K562 (cell line): ENCODE measurements around the gene PRPF39. TPM values are rescaled to one million over a fixed set of nuclear protein-coding genes. Genes with fewer than 3 reads are reported as not detected.
A peak's percentile ranks its signal among the peaks of the same experiment; 100 is the strongest.

Experiments
- ATF1 ChIP-seq, 2 experiments: fragments of 450-650 bp in 1 of 2; IDR thresholded peaks; 2 replicates each; pipeline ENCODE4 v1.6.1; 2016; ENCODE audit warnings: missing compliant biosample characterization in 1 of 2, missing genetic modification characterization in 1 of 2
- CREM ChIP-seq: IDR thresholded peaks from 2 replicates; pipeline ENCODE4 v1.6.1; 2014; ENCODE audit warnings: antibody characterized with exemption, low read depth
- DPF2 ChIP-seq: fragments of 450-650 bp; IDR thresholded peaks from 2 replicates; pipeline ENCODE4 v1.6.1; 2016
- ETV5 ChIP-seq: sonication (generic); formaldehyde crosslinking; IDR thresholded peaks from 2 replicates; pipeline ENCODE4 v1.4.0; 2020; ENCODE audit warnings: low read depth, mild to moderate bottlenecking, missing genetic modification reagents
- FOXK2 ChIP-seq, 2 experiments: fragments of 450-650 bp; IDR thresholded peaks in 1 of 2; conservative IDR thresholded peaks in 1 of 2; 2 replicates each; pipeline ENCODE4 v1.6.1; 2016; ENCODE audit warnings: low read depth in 2 of 2, mild to moderate bottlenecking in 1 of 2
- HDAC1 ChIP-seq, 2 experiments: fragments of 450-650 bp; IDR thresholded peaks; 2 replicates each; pipeline ENCODE4 v1.6.1; 2016 to 2017; ENCODE audit warnings: inconsistent platforms in 1 of 2, mild to moderate bottlenecking in 1 of 2, moderate library complexity in 1 of 2
- HDAC8 ChIP-seq: fragments of 450-650 bp; IDR thresholded peaks from 2 replicates; pipeline ENCODE4 v1.6.1; 2016; ENCODE audit warnings: mild to moderate bottlenecking, missing genetic modification characterization, moderate library complexity, missing compliant biosample characterization
- HNRNPL ChIP-seq: fragments of 200-400 bp; formaldehyde crosslinking; IDR thresholded peaks from 2 replicates; pipeline ENCODE4 v1.6.1; 2017; ENCODE audit warnings: low read depth, mild to moderate bottlenecking, low read length
- KAT7 ChIP-seq: sonication (generic); formaldehyde crosslinking; IDR thresholded peaks from 2 replicates; pipeline ENCODE4 v1.8.0; 2022; ENCODE audit warnings: missing genetic modification reagents, mild to moderate bottlenecking, borderline replicate concordance
- LEF1 ChIP-seq: fragments of 450-650 bp; IDR thresholded peaks from 2 replicates; pipeline ENCODE4 v1.6.1; 2016; ENCODE audit warnings: mild to moderate bottlenecking
- MAZ ChIP-seq, 2 experiments: fragments of 450-650 bp in 1 of 2; sonication (generic) in 1 of 2; formaldehyde crosslinking; IDR thresholded peaks in 1 of 2; conservative IDR thresholded peaks in 1 of 2; 2 replicates each; pipeline versions ENCODE4 v1.4.0 to v1.5.0; 2020; ENCODE audit warnings: mild to moderate bottlenecking in 1 of 2, missing genetic modification reagents in 1 of 2
- NCOR1 ChIP-seq: fragments of 450-650 bp; IDR thresholded peaks from 2 replicates; pipeline ENCODE4 v1.6.1; 2016; ENCODE audit warnings: mild to moderate bottlenecking, moderate library complexity
- NFRKB ChIP-seq: fragments of 450-650 bp; IDR thresholded peaks from 2 replicates; pipeline ENCODE4 v1.6.1; 2016; ENCODE audit warnings: low read depth
- NR2C1 ChIP-seq, 2 experiments: fragments of 450-650 bp; IDR thresholded peaks; 2 replicates each; pipeline ENCODE4 v1.6.1; 2017; ENCODE audit warnings: mild to moderate bottlenecking in 2 of 2, antibody characterized with exemption in 1 of 2, inconsistent platforms in 1 of 2, missing compliant biosample characterization in 1 of 2, missing genetic modification characterization in 1 of 2
- RB1 ChIP-seq: fragments of 450-650 bp; IDR thresholded peaks from 2 replicates; pipeline ENCODE4 v1.6.1; 2017; ENCODE audit warnings: low read depth, mild to moderate bottlenecking
- RBM25 ChIP-seq: fragments of 200-400 bp; formaldehyde crosslinking; IDR thresholded peaks from 2 replicates; pipeline ENCODE4 v1.6.1; 2018; ENCODE audit warnings: low read length, low read depth, moderate library complexity; ENCODE audit not compliant: severe bottlenecking
- SRSF3 ChIP-seq: fragments of 200-400 bp; formaldehyde crosslinking; IDR thresholded peaks from 2 replicates; pipeline ENCODE4 v1.6.1; 2016; ENCODE audit warnings: mild to moderate bottlenecking, low read length, moderate library complexity; ENCODE audit not compliant: insufficient read depth
- TAF9B ChIP-seq: fragments of 450-650 bp; IDR thresholded peaks from 2 replicates; pipeline ENCODE4 v1.6.1; 2018; ENCODE audit warnings: mild to moderate bottlenecking; ENCODE audit not compliant: partially characterized antibody
- ZBTB7A ChIP-seq: IDR thresholded peaks from 2 replicates; pipeline ENCODE4 v1.6.1; 2011; ENCODE audit warnings: low read depth, mild to moderate bottlenecking, low read length, moderate library complexity, borderline replicate concordance; ENCODE audit not compliant: control insufficient read depth
- ZKSCAN8 ChIP-seq: fragments of 200-800 bp; sonication (Bioruptor generic); IDR thresholded peaks from 2 replicates; pipeline ENCODE4 v1.6.1; 2016; ENCODE audit warnings: missing genetic modification characterization, missing compliant biosample characterization
- ZNF212 ChIP-seq: fragments of 450-650 bp; formaldehyde crosslinking; IDR thresholded peaks from 2 replicates; pipeline ENCODE4 v1.4.0; 2020; ENCODE audit warnings: mild to moderate bottlenecking
- ZNF586 ChIP-seq: fragments of 450-650 bp; formaldehyde crosslinking; conservative IDR thresholded peaks from 2 replicates; pipeline ENCODE4 v1.4.0; 2020; ENCODE audit warnings: mild to moderate bottlenecking, moderate library complexity
- polyA plus RNA-seq, 8 experiments: library from polyadenylated mRNA; depleted of rRNA in 4 of 8; stranded (reverse) in 5 of 8; unstranded in 3 of 8; fragments of >200 nt; fragmentation: Nextera tagmentation in 2 of 8; fragmentation: Illumina TruSeq in 1 of 8; extraction: Ambion mirVana in 2 of 8; extraction: Trizol in 1 of 8; gene quantifications; 2 replicates each; pipeline versions ENCODE4 v1.2.1 to v1.2.3, GENCODE V29; 2011 to 2014; ENCODE audit warnings: inconsistent platforms in 1 of 8, missing spikeins in 1 of 8
- total RNA-seq, 7 experiments: library from RNA; depleted of rRNA in 6 of 7; stranded (reverse); fragments of >200 nt in 6 of 7; fragmentation: Illumina TruSeq in 2 of 7; extraction: Trizol in 2 of 7; gene quantifications; 2 replicates each; pipeline versions ENCODE4 v1.2.1 to v1.2.3, GENCODE V29; 2011 to 2021; ENCODE audit warnings: low replicate concordance in 1 of 7
- TF ChIP-seq, protein P1 (sequence below): fragments of 200-800 bp; sonication (Bioruptor generic); IDR thresholded peaks from 2 replicates; pipeline ENCODE4 v1.6.1; 2017; ENCODE audit warnings: missing genetic modification characterization, missing compliant biosample characterization
- TF ChIP-seq, protein P2 (sequence below): sonication (generic); formaldehyde crosslinking; IDR thresholded peaks from 2 replicates; pipeline ENCODE4 v1.8.0; 2022; ENCODE audit warnings: mild to moderate bottlenecking, missing genetic modification reagents, borderline replicate concordance

Gene PRPF39
- total and polyA plus RNA-seq, 9 of the 15 experiments (the other 6 are each of a cell fraction or from before 2014, with no cell fraction given) = 13.3 to 50.4 (median 24.8) TPM

DNA sequence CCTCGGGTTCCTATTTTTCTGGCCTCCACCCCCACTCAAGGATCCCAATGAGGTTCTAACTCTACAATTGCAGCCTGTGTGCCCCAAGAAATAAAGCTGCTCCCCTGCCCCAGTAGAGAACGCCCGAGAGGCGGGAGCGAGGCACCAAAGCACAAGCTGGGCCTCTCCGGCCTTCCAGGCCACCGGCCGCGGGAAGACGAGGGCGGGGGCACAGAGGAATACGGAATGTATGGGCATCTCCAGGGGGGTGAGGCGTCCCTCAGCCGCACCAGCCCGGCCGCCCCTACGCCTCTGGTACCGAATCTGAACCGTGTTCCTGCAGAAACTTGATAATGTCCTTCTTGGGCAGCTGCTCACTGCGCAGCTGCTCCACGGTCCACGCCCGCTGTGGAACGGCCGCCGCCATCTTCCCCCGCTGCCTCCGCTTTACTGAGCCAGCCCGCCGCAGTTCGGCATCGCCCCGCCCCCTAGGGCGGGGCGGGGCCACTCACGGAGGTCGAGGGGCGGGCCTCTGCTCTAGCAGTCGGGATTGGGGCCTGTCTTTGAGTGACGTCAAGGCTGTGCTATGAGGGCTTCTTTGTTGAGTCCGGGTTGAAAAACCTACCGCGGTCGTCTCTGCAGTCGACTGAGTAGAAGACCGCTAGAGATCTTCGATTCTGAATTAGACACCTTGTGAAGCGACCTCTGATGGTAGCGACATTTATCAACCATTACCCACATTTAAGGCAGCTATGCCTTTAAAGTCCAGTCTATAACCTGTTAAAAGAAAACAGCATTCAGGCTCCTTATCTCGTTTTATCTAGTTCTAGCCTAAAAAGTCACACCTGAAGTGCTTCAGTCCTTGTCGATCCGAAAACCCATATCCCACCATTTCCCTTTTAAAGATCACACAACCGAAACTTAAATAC, 50.4 kb downstream of the PRPF39 start, which contains the start of gene FKBP3 (continued):
- no peak; the same call in 1 of the 2 replicates for TF ChIP-seq KAT7 (CRISPR knock-in tag)
- TF ChIP-seq SRSF3 = no peak
- no peak for TF ChIP-seq ATF1 (CRISPR knock-in tag; IDR thresholded peaks at IDR 0.05)
- TF ChIP-seq ATF1 (tag; IDR thresholded peaks at IDR 0.05) = peak; percentile 80
- no peak for TF ChIP-seq LEF1
- no peak; the same call in 1 of the 2 replicates for TF ChIP-seq NFRKB
- TF ChIP-seq FOXK2 (conservative IDR thresholded peaks at IDR 0.05 in 1 of 2, IDR thresholded peaks at IDR 0.05 in 1 of 2; ENCODE audit: low read depth in 2 of 2) = peak in 1 of 2 experiments; percentile 99; a peak in 2 of 4 replicates
- no peak for TF ChIP-seq NCOR1
- no peak; the same call in none of the 2 replicates for TF ChIP-seq CREM
- peak; percentile 62 for TF ChIP-seq RBM25
- TF ChIP-seq ETV5 (CRISPR knock-in tag) = no peak
- TF ChIP-seq, protein P1, sequence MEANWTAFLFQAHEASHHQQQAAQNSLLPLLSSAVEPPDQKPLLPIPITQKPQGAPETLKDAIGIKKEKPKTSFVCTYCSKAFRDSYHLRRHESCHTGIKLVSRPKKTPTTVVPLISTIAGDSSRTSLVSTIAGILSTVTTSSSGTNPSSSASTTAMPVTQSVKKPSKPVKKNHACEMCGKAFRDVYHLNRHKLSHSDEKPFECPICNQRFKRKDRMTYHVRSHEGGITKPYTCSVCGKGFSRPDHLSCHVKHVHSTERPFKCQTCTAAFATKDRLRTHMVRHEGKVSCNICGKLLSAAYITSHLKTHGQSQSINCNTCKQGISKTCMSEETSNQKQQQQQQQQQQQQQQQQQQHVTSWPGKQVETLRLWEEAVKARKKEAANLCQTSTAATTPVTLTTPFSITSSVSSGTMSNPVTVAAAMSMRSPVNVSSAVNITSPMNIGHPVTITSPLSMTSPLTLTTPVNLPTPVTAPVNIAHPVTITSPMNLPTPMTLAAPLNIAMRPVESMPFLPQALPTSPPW = peak; percentile 75
- TF ChIP-seq HDAC1 (IDR thresholded peaks at IDR 0.05) = peak in 1 of 2 experiments; percentile 49; a peak in 2 of 4 replicates
- peak; percentile 49; the same call in 1 of the 2 replicates for TF ChIP-seq NR2C1 (IDR thresholded peaks at IDR 0.05)
- TF ChIP-seq NR2C1 (tag; IDR thresholded peaks at IDR 0.05) = peak; percentile 22; the same call in 1 of the 2 replicates
- TF ChIP-seq, protein P2, sequence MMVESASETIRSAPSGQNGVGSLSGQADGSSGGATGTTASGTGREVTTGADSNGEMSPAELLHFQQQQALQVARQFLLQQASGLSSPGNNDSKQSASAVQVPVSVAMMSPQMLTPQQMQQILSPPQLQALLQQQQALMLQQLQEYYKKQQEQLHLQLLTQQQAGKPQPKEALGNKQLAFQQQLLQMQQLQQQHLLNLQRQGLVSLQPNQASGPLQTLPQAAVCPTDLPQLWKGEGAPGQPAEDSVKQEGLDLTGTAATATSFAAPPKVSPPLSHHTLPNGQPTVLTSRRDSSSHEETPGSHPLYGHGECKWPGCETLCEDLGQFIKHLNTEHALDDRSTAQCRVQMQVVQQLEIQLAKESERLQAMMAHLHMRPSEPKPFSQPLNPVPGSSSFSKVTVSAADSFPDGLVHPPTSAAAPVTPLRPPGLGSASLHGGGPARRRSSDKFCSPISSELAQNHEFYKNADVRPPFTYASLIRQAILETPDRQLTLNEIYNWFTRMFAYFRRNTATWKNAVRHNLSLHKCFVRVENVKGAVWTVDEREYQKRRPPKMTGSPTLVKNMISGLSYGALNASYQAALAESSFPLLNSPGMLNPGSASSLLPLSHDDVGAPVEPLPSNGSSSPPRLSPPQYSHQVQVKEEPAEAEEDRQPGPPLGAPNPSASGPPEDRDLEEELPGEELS (CRISPR knock-in tag) = no peak
- peak; percentile 64 for TF ChIP-seq TAF9B
- TF ChIP-seq ZNF586 = no peak
- TF ChIP-seq MAZ (CRISPR knock-in tag; conservative IDR thresholded peaks at IDR 0.05 in 1 of 2, IDR thresholded peaks at IDR 0.05 in 1 of 2) = peak; percentile 76 to 81
- no peak for TF ChIP-seq HDAC8 (tag)
- TF ChIP-seq ZNF212 = no peak
- TF ChIP-seq RB1 = peak; percentile 82; the same call in 1 of the 2 replicates
- TF ChIP-seq HNRNPL = no peak
- no peak for TF ChIP-seq ZKSCAN8
- TF ChIP-seq ZBTB7A = no peak
- no peak for TF ChIP-seq DPF2
